Limb (tissue), 2 donors: ENCODE data around the gene ZDHHC9.

ENCODE experiments used
- DNase-seq, 2 donors: peaks; one replicate each; pipeline ENCODE4 v3.0.0-alpha.2; 2016; ENCODE audit errors: extremely low spot score in 2 of 2

ZDHHC9 gene

DNA sequence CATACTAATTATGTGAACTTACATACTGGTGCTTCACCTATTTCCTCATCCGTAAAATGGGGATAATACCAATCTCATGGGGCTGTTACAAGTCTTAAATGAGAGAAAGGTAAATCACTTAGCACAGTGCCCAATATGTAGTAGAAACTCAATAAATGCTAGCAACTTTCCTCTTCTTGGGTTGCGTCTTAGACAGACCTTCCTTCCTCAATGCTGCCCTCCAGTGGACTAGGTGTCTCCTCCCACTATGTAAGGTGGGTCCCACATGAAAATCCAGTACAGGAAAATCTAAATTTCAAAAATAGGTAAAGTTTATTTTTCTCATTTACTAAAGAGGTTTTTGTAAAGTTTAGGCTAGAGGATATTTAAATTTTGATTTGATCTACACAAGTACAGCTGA is 20.6 kb downstream of the ZDHHC9 start:
- no peak for DNase-seq

- DNase-seq, result no peak
These were observed 25.6 kb downstream of the ZDHHC9 start for GRCh38 chrX:129818123-129818522.

GRCh38 chrX:129813662-129814368 is 29.9 kb downstream of the ZDHHC9 start:
- no peak for DNase-seq

DNA sequence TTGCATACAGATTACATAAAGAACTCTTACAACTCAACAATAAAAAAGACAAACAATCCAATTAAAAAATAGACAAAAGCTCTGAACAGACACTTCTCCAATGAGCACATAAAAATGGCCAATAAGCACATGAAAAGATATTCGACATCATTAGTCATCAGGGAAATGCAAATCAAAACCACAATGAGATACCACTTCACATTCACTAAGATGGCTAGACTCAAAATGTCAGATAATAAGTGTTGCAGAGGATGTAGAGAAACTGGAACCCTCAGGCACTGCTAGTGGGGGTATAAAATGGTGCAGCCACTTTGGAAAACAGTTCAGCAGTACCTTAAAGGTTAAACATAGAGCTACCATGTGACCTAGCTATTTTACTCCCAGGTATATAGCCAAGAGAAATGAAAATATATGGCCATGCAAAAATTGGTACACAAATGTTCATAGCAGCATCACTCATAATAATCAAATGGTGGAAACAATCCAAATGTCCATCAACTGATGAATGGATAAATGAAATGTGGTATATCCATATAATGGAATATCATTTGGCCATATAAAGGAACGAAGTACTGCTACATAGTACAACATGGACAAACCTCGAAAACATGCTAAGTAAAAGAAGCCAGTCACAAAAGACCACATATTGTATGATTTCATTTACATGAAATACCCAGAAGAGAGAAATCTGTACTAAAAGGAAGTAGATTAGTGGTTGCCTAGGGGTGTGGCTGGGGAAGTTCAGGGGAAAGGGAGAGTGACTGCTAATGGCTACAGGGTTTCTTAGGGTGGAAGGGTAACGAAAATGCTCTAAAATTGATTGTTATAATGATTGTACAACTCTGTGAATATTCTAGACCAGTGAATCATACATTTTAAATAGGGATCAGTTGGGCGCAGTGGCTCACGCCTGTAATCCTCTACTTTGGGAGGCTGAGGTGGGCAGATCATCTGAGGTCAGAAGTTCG is 34.6 kb downstream of the ZDHHC9 start:
- DNase-seq, result no peak

DNA sequence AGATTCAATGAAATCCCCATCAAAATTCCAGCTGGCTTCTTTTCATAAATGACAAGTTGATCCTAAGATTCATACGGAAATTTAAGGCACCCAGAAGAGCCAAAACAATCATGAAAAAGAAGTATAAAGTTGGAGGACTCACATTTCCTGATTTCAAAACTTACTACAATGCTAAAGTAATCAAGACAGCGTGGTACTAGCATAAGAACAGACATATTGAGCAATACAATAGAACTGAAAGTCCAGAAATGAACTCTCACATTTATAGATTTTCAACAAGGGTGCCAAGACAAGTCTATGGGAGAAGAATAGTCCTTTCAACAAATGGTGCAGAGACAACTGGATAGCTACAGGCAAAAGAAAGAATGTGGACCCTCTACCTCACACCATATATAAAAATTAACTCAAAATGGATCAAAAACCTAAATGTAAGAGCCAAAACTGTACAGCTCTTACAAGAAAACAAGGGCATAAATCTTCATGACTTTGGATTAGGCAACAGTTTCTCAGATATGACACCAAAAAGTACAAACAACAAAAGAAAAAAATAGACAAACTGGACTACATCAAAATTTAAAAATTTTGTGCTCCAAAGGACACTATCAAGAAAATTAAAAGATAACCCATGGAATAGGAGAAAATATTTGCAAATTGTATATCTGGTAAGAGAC is 35.4 kb downstream of the ZDHHC9 start:
- DNase-seq, result no peak

DNA sequence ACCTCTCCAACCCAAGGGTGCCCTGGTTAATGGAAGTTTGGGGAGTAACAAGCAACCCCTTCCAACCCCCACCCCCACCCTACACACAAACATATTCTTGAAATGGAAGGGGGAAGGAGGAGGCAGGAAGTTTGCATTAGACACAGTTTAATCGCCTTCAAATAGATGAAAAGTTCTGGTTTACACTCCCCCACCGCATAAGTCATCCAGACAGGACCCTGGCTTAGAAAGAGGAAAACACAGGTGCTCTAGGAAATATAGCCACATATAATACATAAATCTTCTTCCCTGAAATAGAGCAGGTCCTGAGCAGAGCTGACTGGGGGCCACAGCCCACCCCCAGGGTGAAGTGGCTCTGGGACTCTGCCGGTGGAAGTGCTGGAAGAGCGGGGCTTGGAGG is 38.9 kb downstream of the ZDHHC9 start:
- DNase-seq, result no peak

DNA sequence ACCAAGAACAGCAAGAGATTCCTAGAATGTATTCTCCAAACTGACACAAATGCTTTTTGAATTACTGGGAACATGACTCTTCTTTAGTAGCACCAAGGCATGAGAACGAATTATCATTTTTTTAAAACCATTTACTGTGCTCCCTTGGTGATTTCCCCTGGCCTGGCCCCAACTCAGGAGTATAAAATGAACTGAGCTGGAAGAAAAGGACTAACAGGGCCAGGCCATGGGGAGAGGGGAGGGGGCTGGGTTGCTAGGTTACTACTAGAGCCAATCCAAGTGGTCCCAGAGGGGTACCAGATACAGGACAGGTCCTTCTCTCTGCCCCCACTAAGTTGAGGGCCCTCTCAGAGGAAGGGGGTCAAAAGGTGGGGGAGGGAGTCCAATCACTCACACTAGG is 40.8 kb downstream of the ZDHHC9 start:
- DNase-seq, result peak; percentile 5 to 47

DNA sequence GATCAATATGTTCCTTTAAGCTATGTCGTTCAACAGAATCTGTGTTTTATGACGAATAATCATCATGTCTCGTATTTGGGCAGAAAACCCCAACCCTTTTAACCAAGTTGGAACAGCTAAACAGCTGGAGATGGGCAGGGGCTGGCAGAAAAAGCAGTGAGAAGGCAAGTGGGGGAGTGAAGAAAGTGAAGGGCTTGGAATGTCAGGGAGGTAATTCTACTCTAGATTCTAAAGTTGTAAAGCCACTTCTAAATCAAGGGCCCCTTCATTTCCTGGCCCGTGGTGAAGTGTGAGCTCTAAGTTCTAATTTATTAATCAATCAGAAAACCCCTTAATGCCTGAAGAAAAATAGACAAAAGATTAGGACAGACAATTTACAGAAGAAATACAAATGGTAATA is 43.5 kb downstream of the ZDHHC9 start:
- no peak for DNase-seq

DNA sequence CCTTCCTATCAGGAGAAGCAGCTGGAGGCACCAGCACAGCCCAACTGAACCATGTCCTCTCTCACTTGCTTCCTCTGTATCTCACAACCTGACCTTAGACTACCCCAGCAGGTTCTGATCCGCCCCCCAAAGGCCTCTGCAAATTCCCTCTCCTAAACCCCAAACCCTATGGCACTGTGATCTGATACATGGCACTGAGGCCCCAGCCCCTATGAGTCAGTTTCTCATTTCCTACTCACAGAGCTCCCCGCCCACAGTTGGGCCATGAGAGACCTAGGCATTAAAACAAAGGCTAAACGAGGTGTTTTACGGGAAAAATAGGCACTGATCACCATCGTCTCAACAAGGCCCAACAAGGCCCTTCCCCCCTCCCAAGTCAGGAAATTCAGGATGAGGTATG is 44.8 kb downstream of the ZDHHC9 start:
- DNase-seq, result no peak

DNA sequence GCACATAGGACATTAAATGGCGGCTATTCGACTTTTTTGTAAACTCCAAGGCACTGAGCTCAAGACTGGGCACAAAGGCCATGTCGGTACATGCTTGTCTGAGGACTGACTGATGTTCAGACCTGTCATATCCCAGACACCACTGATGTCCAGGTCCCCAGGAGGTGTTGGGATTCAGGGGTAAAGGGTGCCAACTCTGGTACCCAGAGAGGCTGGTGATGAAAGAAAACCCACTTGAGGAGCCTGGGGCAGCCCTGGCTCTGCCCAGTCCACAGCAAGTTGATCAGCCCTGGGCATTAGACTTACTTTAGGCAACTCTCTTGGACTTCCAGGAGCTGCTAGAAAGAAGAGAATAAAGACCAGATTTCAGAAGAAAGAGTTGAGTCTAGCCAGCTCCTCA is 45.2 kb downstream of the ZDHHC9 start:
- no peak for DNase-seq

GRCh38 chrX:129797251-129797906 is 46.3 kb downstream of the ZDHHC9 start:
- no peak for DNase-seq

DNA sequence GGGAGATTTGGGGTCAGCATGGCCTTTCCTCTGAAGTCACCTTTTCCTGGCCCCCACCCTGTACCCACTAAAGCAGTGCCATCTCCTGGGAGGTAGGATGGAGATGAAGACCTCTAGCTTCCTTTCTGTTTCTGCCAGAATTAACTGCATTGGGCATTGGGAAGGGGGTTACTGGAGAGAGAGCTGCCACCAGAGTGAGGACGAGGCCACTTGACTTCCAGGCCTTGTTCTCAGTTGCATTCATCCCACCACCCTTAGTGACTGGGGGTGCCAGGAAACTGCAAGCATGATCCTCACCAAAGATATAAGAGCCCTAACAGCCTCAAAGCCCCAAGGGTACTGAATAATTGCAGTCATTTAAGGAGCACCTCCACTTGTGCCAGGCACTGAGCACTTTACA is 48.1 kb downstream of the ZDHHC9 start:
- no peak for DNase-seq

GRCh38 chrX:129793604-129794191 is 50.0 kb downstream of the ZDHHC9 start:
- DNase-seq, result no peak

DNA sequence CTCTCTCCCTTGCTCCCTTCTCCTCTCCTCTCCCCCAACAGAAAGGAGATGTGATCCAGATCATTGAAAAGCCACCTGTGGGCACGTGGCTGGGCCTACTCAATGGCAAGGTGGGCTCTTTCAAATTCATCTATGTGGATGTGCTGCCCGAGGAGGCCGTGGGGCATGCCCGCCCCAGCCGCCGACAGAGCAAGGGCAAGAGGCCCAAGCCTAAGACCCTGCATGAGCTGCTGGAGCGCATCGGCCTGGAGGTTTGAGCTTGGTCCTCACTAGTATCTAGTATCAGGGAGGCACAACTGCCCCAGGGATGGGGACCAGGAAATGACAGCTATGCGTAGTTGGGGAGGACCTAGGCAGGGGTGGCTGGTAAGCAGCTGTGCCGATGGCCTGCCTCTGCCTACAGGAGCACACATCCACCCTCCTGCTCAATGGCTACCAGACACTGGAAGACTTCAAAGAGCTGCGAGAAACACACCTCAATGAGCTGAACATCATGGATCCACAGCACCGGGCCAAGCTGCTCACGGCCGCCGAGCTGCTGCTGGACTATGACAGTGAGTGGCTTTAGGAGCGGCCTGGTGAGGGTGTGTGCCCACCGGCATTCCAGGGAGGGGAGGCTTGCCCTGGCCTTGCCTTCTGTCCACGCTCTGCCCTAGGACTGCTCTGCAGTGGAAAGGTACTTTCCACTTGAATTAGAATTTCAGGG is 50.9 kb downstream of the ZDHHC9 start:
- no peak for DNase-seq

DNA sequence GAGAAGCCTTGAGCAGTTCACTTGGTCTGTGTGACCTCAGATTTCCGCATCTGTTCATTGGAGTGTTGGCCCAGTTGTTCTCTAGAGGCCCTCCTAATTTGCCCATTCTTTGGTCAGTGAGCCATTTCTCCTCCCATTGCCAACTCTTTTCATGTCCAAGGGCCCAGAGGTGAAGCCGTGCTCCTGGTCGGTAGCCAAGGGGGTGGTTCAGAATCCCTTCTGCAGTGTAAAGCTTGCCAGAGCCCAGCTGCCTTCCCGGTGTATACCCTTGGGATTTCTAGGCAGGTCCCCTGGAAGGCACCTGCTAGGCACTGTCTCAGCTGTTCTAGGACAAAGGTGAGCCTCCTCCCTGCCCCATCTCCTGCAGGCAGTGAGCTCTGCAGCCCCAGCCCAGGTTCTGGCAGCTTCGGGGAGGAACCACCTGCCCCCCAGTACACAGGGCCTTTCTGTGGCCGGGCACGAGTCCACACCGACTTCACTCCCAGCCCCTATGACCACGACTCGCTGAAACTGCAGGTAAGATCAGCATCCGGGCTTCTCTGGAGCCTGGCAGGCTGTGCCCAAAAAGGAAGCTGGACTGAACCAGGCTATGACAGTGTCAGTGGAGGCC is 51.6 kb downstream of the ZDHHC9 start:
- no peak for DNase-seq

GRCh38 chrX:129791336-129791735 is 52.4 kb downstream of the ZDHHC9 start:
- DNase-seq, result no peak

DNA sequence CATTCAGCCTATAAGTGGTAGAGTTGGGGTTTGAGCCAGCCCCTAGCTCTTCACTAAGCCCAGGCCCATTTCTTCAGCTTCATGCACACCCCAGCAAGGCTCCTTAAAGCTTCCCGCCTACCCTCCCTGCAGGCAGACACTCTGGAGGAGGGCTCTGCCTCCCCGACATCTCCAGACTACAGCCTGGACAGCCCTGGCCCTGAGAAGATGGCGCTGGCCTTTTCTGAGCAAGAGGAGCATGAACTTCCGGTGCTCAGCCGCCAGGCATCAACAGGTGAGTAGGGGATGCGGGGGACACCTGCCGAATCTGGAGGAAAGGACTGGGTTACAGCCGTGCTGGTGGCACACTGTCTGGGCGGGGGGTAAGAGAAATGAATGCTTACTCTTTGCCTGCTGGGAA is 52.9 kb downstream of the ZDHHC9 start:
- no peak for DNase-seq

- no peak for DNase-seq
These were observed 53.5 kb downstream of the ZDHHC9 start for GRCh38 chrX:129790146-129790545.

GRCh38 chrX:129788527-129788926 is 55.2 kb downstream of the ZDHHC9 start:
- DNase-seq, result no peak

GRCh38 chrX:129787336-129788055 is 56.2 kb downstream of the ZDHHC9 start:
- no peak for DNase-seq
